Immature natural killer cell (primary cell): ENCODE measurements around the gene SLC25A45. TPM values are rescaled to one million over a fixed set of nuclear protein-coding genes. Genes with fewer than 3 reads are reported as not detected.

Experiments
- DNase-seq, 3 donors: peaks; one replicate each; pipeline ENCODE4 v3.0.0; 2022; ENCODE audit warnings: mixed read lengths in 1 of 3
- H3K27ac Mint-ChIP-seq, 6 donors: one replicate each; pipeline ENCODE4 v1.8.0; 2020; ENCODE audit warnings: mixed read lengths in 6 of 6, mild to moderate bottlenecking in 5 of 6, inconsistent platforms in 4 of 6, moderate library complexity in 3 of 6
- H3K27me3 Mint-ChIP-seq, 3 donors: one replicate each; pipeline ENCODE4 v1.8.0; 2020 to 2021; ENCODE audit warnings: low read depth in 3 of 3, mild to moderate bottlenecking in 3 of 3, mixed read lengths in 3 of 3, moderate library complexity in 3 of 3, inconsistent platforms in 1 of 3
- H3K36me3 Mint-ChIP-seq, 3 donors: one replicate each; pipeline ENCODE4 v1.8.0; 2020; ENCODE audit warnings: mixed read lengths in 3 of 3, inconsistent platforms in 2 of 3, mild to moderate bottlenecking in 2 of 3
- H3K4me1 Mint-ChIP-seq, 2 donors: one replicate each; pipeline ENCODE4 v1.8.0; 2020; ENCODE audit warnings: inconsistent platforms in 2 of 2, mild to moderate bottlenecking in 2 of 2, mixed read lengths in 2 of 2, moderate library complexity in 1 of 2
- H3K4me3 Mint-ChIP-seq, 5 donors: one replicate each; pipeline ENCODE4 v1.8.0; 2020; ENCODE audit warnings: mild to moderate bottlenecking in 5 of 5, mixed read lengths in 5 of 5, inconsistent platforms in 3 of 5, moderate library complexity in 3 of 5
- H3K9me3 Mint-ChIP-seq, 6 donors: one replicate each; pipeline ENCODE4 v1.8.0; 2020; ENCODE audit warnings: mild to moderate bottlenecking in 6 of 6, mixed read lengths in 6 of 6, inconsistent platforms in 4 of 6, moderate library complexity in 3 of 6
- polyA plus RNA-seq, 3 donors: library from polyadenylated mRNA; unstranded; fragments of 300-500 nt; fragmentation: Illumina TruSeq; gene quantifications; one replicate each; pipeline ENCODE4 v1.2.3, GENCODE V29; 2021

The SLC25A45 gene
- polyA plus RNA-seq = 10 to 100 TPM in 2 of 3 donors, 1 to 10 TPM in 1; 4.5 to 16.0 (median 10.3) TPM

GRCh38 chr11:65382033-65382803, at the start of gene SLC25A45:
SLC25A45 (minus strand) TSS chr11:65382646; CDS start chr11:65381951, 695 bp downstream.
- H3K27me3 Mint-ChIP-seq = peaks cover 4 to 30% (median 5%) of the 10 kb centered on the region in 3 donors
- peaks cover 49 to 57% of the 10 kb centered on the region in 2 donors for H3K4me1 Mint-ChIP-seq
- H3K4me3 Mint-ChIP-seq = peak within 1 kb of the TSS; percentile 86 to 93 (median 92)
- peak; percentile 88 to 89 (median 88) for DNase-seq
- peak within 1 kb of the TSS; percentile 99 to 100 (median 100) for H3K27ac Mint-ChIP-seq
- no peaks in the 10 kb centered on the region for H3K36me3 Mint-ChIP-seq
- no peaks in the 10 kb centered on the region for H3K9me3 Mint-ChIP-seq

GRCh38 chr11:65431451-65432099, 49.1 kb upstream of the SLC25A45 start:
- H3K4me3 Mint-ChIP-seq = peak overlapping the region; percentile 67 to 97 (median 77)
- no peaks in the 10 kb centered on the region for H3K9me3 Mint-ChIP-seq
- H3K27ac Mint-ChIP-seq = peak overlapping the region; percentile 88 to 99 (median 92)
- H3K27me3 Mint-ChIP-seq = peaks cover 6 to 22% (median 18%) of the 10 kb centered on the region in 3 donors
- H3K4me1 Mint-ChIP-seq = peaks cover 93 to 100% of the 10 kb centered on the region in 2 donors
- peaks cover 5 to 29% (median 21%) of the 10 kb centered on the region in 3 donors for H3K36me3 Mint-ChIP-seq
- DNase-seq = peak; percentile 86 to 87 (median 87)

DNA sequence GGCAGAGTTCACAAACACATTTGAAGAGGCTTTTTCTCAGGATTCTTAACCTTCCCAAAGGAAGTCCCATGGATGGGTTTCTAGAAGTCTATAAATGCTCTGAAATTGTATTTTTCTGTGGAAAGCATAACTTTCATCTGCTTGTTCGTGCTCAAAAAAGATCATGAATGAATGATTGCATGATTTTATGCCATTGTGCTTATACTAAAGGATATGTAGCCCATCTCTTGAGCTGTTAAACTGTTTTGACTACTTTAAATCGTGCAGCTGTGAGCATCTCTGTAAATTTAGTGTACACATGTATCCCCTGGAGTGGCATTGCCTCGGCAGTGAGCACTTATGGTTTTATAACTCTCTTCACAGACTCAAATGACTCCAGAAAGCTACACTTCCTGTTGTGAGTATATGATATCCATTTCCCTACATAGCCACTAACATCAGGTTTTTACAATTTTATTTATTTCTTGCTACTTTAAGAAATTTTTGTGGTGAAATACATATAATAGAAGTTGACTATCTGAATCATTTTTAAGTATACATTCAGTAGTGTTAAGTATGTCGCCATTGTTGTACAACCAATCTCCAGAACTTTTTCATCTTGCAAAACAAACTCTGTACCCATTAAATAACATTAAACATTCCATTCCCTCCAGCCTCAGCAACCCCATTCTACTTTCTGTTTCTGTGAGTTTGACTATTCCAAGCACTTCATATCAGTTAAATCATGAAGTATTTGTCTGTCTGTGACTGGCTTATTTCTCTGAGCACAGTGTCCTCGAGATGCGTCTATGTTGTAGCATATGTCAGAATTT, 48.2 kb upstream of the SLC25A45 start:
- Mint-ChIP-seq H3K36me3 (peaks cover 13 to 36% (median 28%) of the 10 kb centered on the region in 3 donors), H3K9me3 (no peaks in the 10 kb centered on the region), H3K27me3 (peaks cover 15 to 31% (median 27%) of the 10 kb centered on the region in 3 donors), H3K4me3 (peak overlapping the region; percentile 82 to 97 (median 95)), H3K27ac (peak overlapping the region; percentile 96 to 100 (median 99)), H3K4me1 (peaks cover 94 to 100% of the 10 kb centered on the region in 2 donors)
- DNase-seq = peak; percentile 37 to 40 (median 40)

DNA sequence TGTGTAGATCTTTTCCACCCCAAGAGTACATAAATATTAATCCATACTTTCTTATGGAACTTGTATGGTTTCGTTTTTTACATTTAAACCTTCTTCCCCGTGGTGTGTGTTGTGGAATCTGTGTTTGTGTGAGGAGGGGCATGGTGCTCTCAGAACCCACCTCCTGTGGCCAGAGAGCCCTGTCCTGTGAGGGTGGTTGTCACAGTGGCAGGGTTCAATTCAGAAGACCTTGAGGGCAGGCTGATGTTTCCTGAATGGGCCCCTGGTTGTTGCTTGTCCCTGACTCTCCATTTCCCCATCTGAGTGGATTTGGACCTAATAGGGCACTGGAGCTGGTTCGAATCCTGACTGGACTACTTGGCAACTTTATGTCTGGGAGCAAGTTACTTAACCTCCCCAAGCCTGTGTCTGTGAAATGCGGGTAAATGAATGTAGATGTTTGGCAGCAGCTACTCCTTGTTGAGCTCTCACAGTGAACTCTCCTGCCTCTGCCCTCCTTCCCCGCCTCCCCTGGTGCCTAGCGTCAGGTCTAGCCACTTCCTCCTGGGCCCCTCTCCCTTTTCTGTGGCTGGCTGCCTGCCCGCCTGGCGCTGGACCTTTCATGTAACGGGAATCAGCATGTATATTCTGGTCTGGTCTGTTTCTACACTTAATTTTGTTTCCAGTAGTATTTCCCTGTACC, 47.4 kb upstream of the SLC25A45 start:
- Mint-ChIP-seq H3K4me1 (peaks cover 92 to 100% of the 10 kb centered on the region in 2 donors), H3K9me3 (no peaks in the 10 kb centered on the region), H3K27me3 (peaks cover 23 to 38% (median 33%) of the 10 kb centered on the region in 3 donors), H3K4me3 (peak overlapping the region; percentile 82 to 97 (median 95)), H3K36me3 (peaks cover 14 to 37% (median 28%) of the 10 kb centered on the region in 3 donors), H3K27ac (peak overlapping the region; percentile 96 to 100 (median 99))
- peak; percentile 48 to 54 (median 50) for DNase-seq

- peak overlapping the region; percentile 96 to 100 (median 99) for H3K27ac Mint-ChIP-seq
- peaks cover 0 to 6% (median 0%) of the 10 kb centered on the region in 6 donors for H3K9me3 Mint-ChIP-seq
- DNase-seq = no peak
- H3K4me3 Mint-ChIP-seq = peak overlapping the region; percentile 82 to 97 (median 95)
- peaks cover 90 to 100% of the 10 kb centered on the region in 2 donors for H3K4me1 Mint-ChIP-seq
- H3K36me3 Mint-ChIP-seq = peaks cover 17 to 38% (median 30%) of the 10 kb centered on the region in 3 donors
- H3K27me3 Mint-ChIP-seq = peaks cover 30 to 45% (median 40%) of the 10 kb centered on the region in 3 donors
These were observed 46.7 kb upstream of the SLC25A45 start for GRCh38 chr11:65429068-65429681.

DNA sequence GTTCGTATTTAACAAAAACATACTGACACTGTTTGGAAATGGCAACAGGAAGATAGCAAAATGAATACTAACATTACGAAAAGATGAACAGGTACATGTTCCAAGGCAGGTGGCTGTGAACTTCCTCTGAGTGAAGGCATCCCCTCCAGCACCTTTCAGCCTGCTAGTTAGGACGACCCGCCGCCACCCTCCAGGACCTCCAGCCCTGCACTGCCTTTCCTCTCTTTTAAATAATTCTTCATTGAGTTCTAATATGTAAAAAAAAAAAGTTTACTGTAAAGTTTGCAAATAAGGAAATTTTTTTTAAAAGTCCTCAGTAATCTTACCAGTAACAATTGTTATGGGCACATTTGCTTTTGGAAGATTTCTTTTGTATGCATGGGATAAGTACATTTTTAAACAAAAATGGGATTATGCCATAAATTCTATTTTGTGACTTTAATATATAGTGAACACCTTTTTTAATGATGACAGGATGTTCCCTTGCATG, 46.2 kb upstream of the SLC25A45 start:
- H3K27ac Mint-ChIP-seq = peak overlapping the region; percentile 99 to 100 (median 99)
- peaks cover 17 to 43% (median 34%) of the 10 kb centered on the region in 3 donors for H3K36me3 Mint-ChIP-seq
- H3K9me3 Mint-ChIP-seq = peaks cover 0 to 8% (median 0%) of the 10 kb centered on the region in 6 donors
- H3K4me1 Mint-ChIP-seq = peaks cover 87 to 96% of the 10 kb centered on the region in 2 donors
- DNase-seq = no peak
- peak overlapping the region; percentile 95 to 97 (median 97) for H3K4me3 Mint-ChIP-seq
- H3K27me3 Mint-ChIP-seq = peaks cover 35 to 51% (median 46%) of the 10 kb centered on the region in 3 donors

DNA sequence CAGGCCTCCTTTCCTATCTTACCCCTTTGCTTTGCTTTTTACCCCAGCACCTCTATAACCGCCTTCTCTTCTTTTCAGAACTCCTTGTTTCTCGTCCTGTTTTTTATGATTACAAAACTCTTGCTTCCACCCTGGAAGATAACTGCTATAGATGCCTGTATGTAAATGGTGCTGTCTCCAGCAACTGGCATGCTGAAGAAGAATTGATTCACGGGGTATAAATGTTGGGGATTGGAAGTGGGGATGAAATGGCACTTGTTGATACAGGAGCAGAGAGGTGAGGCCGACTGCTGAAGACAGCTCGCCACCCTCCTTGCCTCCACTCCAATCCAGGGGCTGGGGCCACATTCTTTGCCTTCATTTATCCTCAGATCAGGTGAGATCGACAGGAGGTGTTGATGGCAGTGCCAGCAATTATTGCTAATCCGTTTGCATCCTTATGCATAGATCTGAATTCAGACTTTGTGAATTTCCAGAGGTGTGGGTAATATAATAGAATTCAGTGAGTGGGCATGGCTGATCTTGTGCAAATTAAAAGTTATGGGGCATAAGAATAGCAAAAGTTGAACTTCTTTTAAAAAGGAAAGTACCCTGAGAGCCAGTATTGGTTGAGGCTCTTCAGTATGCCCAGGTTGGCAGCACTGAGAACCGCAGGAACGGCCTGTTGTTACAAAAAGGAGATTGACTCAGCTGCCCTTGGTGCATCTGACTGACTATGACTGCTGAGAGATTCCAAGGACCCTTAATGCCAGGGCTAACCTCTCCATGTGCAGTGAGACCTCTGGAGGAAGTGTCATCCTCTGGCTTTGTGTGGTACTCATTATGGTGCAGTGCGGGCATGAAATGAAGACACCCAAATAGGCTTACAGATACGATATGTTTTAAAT, 45.5 kb upstream of the SLC25A45 start:
- H3K27me3 Mint-ChIP-seq = peaks cover 42 to 58% (median 53%) of the 10 kb centered on the region in 3 donors
- DNase-seq = peak in 2 of 3 donors; percentile 30 to 35
- H3K4me1 Mint-ChIP-seq = peaks cover 83 to 89% of the 10 kb centered on the region in 2 donors
- H3K27ac Mint-ChIP-seq = peak overlapping the region; percentile 99 to 100 (median 99)
- H3K9me3 Mint-ChIP-seq = peaks cover 0 to 8% (median under 1%) of the 10 kb centered on the region in 6 donors
- H3K4me3 Mint-ChIP-seq = peak overlapping the region; percentile 95 to 97 (median 97)
- H3K36me3 Mint-ChIP-seq = peaks cover 17 to 42% (median 35%) of the 10 kb centered on the region in 3 donors

- DNase-seq = peak; percentile 42 to 51 (median 42)
- Mint-ChIP-seq H3K36me3 (peaks cover 17 to 45% (median 40%) of the 10 kb centered on the region in 3 donors), H3K27ac (peak overlapping the region; percentile 99 to 100 (median 99)), H3K27me3 (peaks cover 51 to 66% (median 61%) of the 10 kb centered on the region in 3 donors), H3K4me3 (peak overlapping the region; percentile 95 to 97 (median 97)), H3K4me1 (peaks cover 79 to 80% of the 10 kb centered on the region in 2 donors), H3K9me3 (peaks cover 0 to 14% (median 2%) of the 10 kb centered on the region in 6 donors)
These were observed 44.6 kb upstream of the SLC25A45 start for GRCh38 chr11:65426839-65427690.

DNA sequence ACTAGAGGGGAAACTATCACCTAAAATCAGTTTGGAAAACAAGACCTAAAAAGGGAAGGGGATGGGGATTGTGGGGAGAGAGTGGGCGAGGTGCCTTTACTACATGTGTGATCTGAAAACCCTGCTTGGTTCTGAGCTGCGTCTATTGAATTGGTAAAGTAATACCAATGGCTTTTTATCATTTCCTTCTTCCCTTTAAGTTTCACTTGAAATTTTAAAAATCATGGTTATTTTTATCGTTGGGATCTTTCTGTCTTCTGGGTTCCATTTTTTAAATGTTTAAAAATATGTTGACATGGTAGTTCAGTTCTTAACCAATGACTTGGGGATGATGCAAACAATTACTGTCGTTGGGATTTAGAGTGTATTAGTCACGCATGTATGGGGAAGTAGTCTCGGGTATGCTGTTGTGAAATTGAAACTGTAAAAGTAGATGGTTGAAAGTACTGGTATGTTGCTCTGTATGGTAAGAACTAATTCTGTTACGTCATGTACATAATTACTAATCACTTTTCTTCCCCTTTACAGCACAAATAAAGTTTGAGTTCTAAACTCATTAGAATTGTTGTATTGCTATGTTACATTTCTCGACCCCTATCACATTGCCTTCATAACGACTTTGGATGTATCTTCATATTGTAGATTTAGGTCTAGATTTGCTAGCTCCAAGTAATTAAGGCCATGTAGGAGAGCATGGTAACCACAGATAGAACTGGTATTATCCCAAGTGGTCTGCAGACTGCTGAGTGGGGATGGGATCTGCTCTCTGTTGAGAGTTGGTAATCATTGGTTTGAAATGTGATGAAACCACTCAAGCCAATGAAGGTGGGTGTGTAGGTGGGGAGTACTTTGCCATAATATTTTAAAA, 43.8 kb upstream of the SLC25A45 start:
- Mint-ChIP-seq H3K9me3 (peaks cover 0 to 14% (median 2%) of the 10 kb centered on the region in 6 donors), H3K4me3 (peak overlapping the region; percentile 95 to 97 (median 97)), H3K27ac (peak overlapping the region; percentile 99 to 100 (median 99)), H3K4me1 (peaks cover 76 to 80% of the 10 kb centered on the region in 2 donors), H3K27me3 (peaks cover 60 to 73% (median 70%) of the 10 kb centered on the region in 3 donors), H3K36me3 (peaks cover 17 to 45% (median 40%) of the 10 kb centered on the region in 3 donors)
- peak; percentile 69 to 80 (median 78) for DNase-seq
